Measurements from ENCODE around the gene KAZN.

Gene KAZN

GRCh38 chr1:14616632-14617396 lies 18.3 kb downstream of the KAZN start:
- no peaks in the 10 kb centered on the region for H3K9me3 ChIP-seq (ENCODE audit: control insufficient read depth, low read depth, low read length)
- no peaks in the 10 kb centered on the region for H3K27me3 ChIP-seq (ENCODE audit: control insufficient read depth, insufficient read depth, low read length)
- no peak overlapping the region for H3K27ac ChIP-seq (ENCODE audit: low read length)
- peaks cover 4% of the 10 kb centered on the region for H3K4me1 ChIP-seq (ENCODE audit: control insufficient read depth, low read depth, low read length)
- no peaks in the 10 kb centered on the region for H3K36me3 ChIP-seq (ENCODE audit: control insufficient read depth, low read depth, low read length)
- no peak overlapping the region for H3K9ac ChIP-seq (ENCODE audit: low read length)
- H3K4me3 ChIP-seq (ENCODE audit: low read length) = no peak overlapping the region

DNA sequence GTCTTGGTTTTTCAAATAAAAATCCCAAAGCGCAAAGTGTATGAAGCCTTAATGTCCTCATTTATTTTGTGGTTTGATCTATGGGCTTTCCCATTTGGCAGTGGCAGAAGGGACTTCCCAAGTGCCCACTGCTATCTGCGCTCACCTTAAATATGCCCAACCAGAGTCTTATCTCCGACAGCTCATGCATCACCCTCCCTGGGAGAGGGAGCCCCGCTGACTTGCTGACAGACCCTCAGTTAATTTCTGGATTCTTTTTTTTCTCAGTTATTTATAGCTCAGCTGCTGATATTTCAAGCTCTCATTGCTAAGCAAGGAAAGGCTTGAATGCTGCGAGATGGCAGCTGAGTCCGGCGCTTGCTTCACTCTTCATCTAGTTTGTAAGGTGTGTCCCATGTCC lies 19.3 kb downstream of the KAZN start:
- no peak overlapping the region for H3K4me3 ChIP-seq (ENCODE audit: low read length)
- no peak overlapping the region for H3K9ac ChIP-seq (ENCODE audit: low read length)
- H3K36me3 ChIP-seq (ENCODE audit: control insufficient read depth, low read depth, low read length) = no peaks in the 10 kb centered on the region
- no peaks in the 10 kb centered on the region for H3K27me3 ChIP-seq (ENCODE audit: control insufficient read depth, insufficient read depth, low read length)
- H3K27ac ChIP-seq (ENCODE audit: low read length) = no peak overlapping the region
- H3K4me1 ChIP-seq (ENCODE audit: control insufficient read depth, low read depth, low read length) = peaks cover 4% of the 10 kb centered on the region
- H3K9me3 ChIP-seq (ENCODE audit: control insufficient read depth, low read depth, low read length) = no peaks in the 10 kb centered on the region

DNA sequence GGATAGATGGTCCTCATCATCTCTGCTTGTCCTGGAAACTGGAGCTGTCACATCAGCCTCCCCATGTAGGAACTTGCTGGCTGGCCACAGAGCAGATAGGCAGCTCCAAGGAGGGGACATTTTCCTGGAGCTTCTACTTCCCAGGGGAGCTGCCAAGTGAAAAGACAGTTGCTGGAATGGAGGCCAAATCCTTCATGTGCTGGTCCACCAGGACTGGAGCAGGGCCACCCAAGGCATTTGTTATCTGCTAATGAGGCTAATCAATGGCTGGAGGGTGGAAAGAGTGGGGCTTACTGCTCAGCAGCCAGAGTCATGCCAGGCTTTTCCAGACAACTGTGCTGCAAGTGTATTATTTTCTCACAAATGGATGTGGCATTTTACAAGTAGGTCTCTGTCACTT lies 22.5 kb downstream of the KAZN start:
- Histone ChIP-seq H3K27me3 (ENCODE audit: control insufficient read depth, insufficient read depth, low read length) (no peaks in the 10 kb centered on the region), H3K27ac (ENCODE audit: low read length) (no peak overlapping the region), H3K4me3 (ENCODE audit: low read length) (no peak overlapping the region), H3K9me3 (ENCODE audit: control insufficient read depth, low read depth, low read length) (no peaks in the 10 kb centered on the region), H3K4me1 (ENCODE audit: control insufficient read depth, low read depth, low read length) (peaks cover 17% of the 10 kb centered on the region), H3K36me3 (ENCODE audit: control insufficient read depth, low read depth, low read length) (no peaks in the 10 kb centered on the region), H3K9ac (ENCODE audit: low read length) (no peak overlapping the region)

- Histone ChIP-seq H3K27me3 (ENCODE audit: control insufficient read depth, insufficient read depth, low read length) (no peaks in the 10 kb centered on the region), H3K4me3 (ENCODE audit: low read length) (no peak overlapping the region), H3K27ac (ENCODE audit: low read length) (no peak overlapping the region), H3K9me3 (ENCODE audit: control insufficient read depth, low read depth, low read length) (no peaks in the 10 kb centered on the region), H3K4me1 (ENCODE audit: control insufficient read depth, low read depth, low read length) (peaks cover 16% of the 10 kb centered on the region), H3K9ac (ENCODE audit: low read length) (no peak overlapping the region), H3K36me3 (ENCODE audit: control insufficient read depth, low read depth, low read length) (no peaks in the 10 kb centered on the region)
Measured at GRCh38 chr1:14623090-14623489, 24.6 kb downstream of the KAZN start.

DNA sequence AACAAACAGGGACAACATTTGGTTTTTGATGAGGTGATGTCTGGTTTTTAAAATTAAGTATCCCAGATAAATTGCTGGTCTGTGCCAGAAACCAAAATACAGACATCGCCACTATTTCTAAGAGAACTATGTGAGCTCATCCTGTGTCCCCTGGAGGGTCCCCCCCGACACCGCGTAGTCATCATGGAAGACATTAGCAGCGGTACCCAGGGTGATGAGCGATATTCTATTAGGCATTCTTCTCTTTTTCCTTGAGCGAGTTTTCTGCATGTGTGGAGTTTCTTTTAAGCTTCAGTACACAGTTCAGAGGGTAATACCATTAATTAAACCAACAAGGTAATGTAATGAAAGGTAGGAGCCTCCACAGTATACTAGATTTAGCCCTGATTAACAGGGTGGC lies 26.5 kb downstream of the KAZN start:
- Histone ChIP-seq H3K4me3 (ENCODE audit: low read length) (no peak overlapping the region), H3K4me1 (ENCODE audit: control insufficient read depth, low read depth, low read length) (peaks cover 16% of the 10 kb centered on the region), H3K27me3 (ENCODE audit: control insufficient read depth, insufficient read depth, low read length) (no peaks in the 10 kb centered on the region), H3K9ac (ENCODE audit: low read length) (no peak overlapping the region), H3K27ac (ENCODE audit: low read length) (no peak overlapping the region), H3K36me3 (ENCODE audit: control insufficient read depth, low read depth, low read length) (no peaks in the 10 kb centered on the region), H3K9me3 (ENCODE audit: control insufficient read depth, low read depth, low read length) (no peaks in the 10 kb centered on the region)

DNA sequence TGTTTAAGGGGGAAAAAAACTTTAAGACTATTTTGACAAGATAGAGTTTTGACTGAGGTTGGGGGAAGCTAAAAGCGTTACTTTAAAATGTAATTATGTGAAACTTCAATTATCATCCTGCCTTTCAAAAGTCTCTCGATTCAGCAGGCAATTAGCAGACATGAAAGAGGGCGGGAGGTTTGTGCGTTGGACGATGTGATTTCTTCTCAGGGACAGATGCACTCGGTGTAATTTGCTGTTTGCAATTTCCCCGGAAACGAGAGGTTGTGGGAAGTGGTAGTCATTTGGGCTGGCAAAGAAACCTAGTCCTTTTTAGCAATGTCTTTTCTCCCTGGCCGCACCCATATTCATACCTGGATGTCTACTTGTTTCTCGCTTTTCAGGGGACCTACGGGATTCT lies 27.1 kb downstream of the KAZN start:
- no peaks in the 10 kb centered on the region for H3K36me3 ChIP-seq (ENCODE audit: control insufficient read depth, low read depth, low read length)
- H3K4me3 ChIP-seq (ENCODE audit: low read length) = no peak overlapping the region
- peaks cover 16% of the 10 kb centered on the region for H3K4me1 ChIP-seq (ENCODE audit: control insufficient read depth, low read depth, low read length)
- H3K27me3 ChIP-seq (ENCODE audit: control insufficient read depth, insufficient read depth, low read length) = no peaks in the 10 kb centered on the region
- H3K27ac ChIP-seq (ENCODE audit: low read length) = no peak overlapping the region
- no peaks in the 10 kb centered on the region for H3K9me3 ChIP-seq (ENCODE audit: control insufficient read depth, low read depth, low read length)
- H3K9ac ChIP-seq (ENCODE audit: low read length) = no peak overlapping the region

DNA sequence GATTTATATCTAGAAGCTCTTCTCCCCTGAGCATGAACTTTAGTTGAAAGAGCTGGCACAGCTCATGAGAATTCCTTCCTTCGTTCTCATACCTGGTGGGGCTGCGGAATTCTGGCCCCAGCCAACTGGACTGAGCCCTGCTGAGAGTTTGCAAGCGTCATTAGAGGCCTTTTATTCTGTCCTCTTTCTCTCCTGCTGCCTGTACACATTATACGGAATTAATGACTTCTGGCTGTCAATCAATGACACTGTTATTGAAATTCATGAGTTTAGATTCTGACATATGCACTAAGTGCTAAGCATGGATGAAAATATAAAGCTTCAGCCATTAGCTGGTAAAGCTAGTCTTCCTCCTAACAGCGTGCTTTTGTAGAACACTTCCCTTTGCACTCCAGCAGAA lies 27.5 kb downstream of the KAZN start:
- no peaks in the 10 kb centered on the region for H3K9me3 ChIP-seq (ENCODE audit: control insufficient read depth, low read depth, low read length)
- H3K4me1 ChIP-seq (ENCODE audit: control insufficient read depth, low read depth, low read length) = peaks cover 16% of the 10 kb centered on the region
- H3K4me3 ChIP-seq (ENCODE audit: low read length) = no peak overlapping the region
- H3K27ac ChIP-seq (ENCODE audit: low read length) = no peak overlapping the region
- no peaks in the 10 kb centered on the region for H3K27me3 ChIP-seq (ENCODE audit: control insufficient read depth, insufficient read depth, low read length)
- H3K9ac ChIP-seq (ENCODE audit: low read length) = no peak overlapping the region
- H3K36me3 ChIP-seq (ENCODE audit: control insufficient read depth, low read depth, low read length) = no peaks in the 10 kb centered on the region

DNA sequence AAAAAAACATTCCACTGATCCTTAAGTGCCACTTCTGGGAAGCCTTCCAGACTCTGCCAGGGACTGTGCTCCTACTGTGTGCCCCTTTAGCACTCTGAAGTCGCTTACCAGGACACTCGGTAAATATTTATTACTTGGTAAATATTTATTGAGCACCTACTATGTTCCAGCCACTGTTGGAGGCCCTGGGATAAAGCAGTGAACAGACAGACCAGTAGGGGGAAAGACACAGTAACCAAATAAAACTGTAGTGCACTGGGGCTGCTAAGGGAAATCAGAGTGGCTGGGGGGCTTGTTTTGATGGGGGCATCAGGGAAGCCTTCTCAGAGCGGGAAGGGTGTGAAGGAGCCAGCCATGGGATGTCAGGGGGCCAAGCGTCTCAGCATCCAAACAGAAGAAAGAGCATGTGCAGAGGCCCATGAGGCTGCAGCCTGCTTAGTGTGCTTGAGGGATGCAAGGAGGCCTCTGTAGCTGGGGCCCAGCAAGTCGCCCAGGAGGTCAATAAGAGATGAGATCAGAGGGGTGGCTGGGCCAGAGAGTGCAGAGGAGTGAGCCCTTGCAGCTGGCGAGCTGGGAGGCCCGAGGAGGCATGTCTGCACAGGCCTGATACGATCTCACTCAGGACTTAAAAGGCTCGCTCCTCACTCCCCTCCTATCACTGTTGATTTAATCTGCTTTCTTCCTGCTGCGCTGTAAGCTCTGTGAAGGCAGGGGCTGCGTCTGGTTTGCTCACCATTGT lies 28.6 kb downstream of the KAZN start:
- H3K36me3 ChIP-seq (ENCODE audit: control insufficient read depth, low read depth, low read length) = no peaks in the 10 kb centered on the region
- H3K27ac ChIP-seq (ENCODE audit: low read length) = no peak overlapping the region
- no peak overlapping the region for H3K9ac ChIP-seq (ENCODE audit: low read length)
- peaks cover 16% of the 10 kb centered on the region for H3K4me1 ChIP-seq (ENCODE audit: control insufficient read depth, low read depth, low read length)
- no peaks in the 10 kb centered on the region for H3K27me3 ChIP-seq (ENCODE audit: control insufficient read depth, insufficient read depth, low read length)
- H3K4me3 ChIP-seq (ENCODE audit: low read length) = no peak overlapping the region
- no peaks in the 10 kb centered on the region for H3K9me3 ChIP-seq (ENCODE audit: control insufficient read depth, low read depth, low read length)

GRCh38 chr1:14627608-14628489 lies 29.4 kb downstream of the KAZN start:
- H3K36me3 ChIP-seq (ENCODE audit: control insufficient read depth, low read depth, low read length) = no peaks in the 10 kb centered on the region
- no peak overlapping the region for H3K27ac ChIP-seq (ENCODE audit: low read length)
- H3K4me3 ChIP-seq (ENCODE audit: low read length) = no peak overlapping the region
- no peaks in the 10 kb centered on the region for H3K27me3 ChIP-seq (ENCODE audit: control insufficient read depth, insufficient read depth, low read length)
- H3K4me1 ChIP-seq (ENCODE audit: control insufficient read depth, low read depth, low read length) = peaks cover 16% of the 10 kb centered on the region
- H3K9me3 ChIP-seq (ENCODE audit: control insufficient read depth, low read depth, low read length) = no peaks in the 10 kb centered on the region
- H3K9ac ChIP-seq (ENCODE audit: low read length) = no peak overlapping the region

- Histone ChIP-seq H3K4me3 (ENCODE audit: low read length) (no peak overlapping the region), H3K27me3 (ENCODE audit: control insufficient read depth, insufficient read depth, low read length) (no peaks in the 10 kb centered on the region), H3K9ac (ENCODE audit: low read length) (no peak overlapping the region), H3K27ac (ENCODE audit: low read length) (no peak overlapping the region), H3K9me3 (ENCODE audit: control insufficient read depth, low read depth, low read length) (no peaks in the 10 kb centered on the region), H3K36me3 (ENCODE audit: control insufficient read depth, low read depth, low read length) (no peaks in the 10 kb centered on the region), H3K4me1 (ENCODE audit: control insufficient read depth, low read depth, low read length) (peaks cover 16% of the 10 kb centered on the region)
Measured at GRCh38 chr1:14629363-14630014, 31.0 kb downstream of the KAZN start.

DNA sequence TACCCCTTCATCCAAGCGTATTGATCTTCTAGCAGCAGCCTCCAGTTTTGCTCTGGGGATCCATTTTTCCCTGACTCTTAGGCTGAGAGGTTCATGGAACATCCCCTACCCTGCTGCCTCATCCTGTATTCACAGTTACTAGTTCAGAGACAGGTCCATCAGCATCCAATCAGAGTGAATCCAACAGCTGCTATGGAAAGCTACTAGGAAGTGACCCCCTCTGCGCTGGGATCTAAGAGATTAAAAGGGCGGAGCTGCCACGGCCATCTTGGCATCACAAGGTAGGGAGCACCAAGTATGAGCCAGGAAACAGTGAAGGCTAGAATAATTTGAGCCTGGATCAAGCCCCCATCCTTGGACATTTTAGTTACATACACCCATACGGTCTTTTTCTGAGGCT lies 32.5 kb downstream of the KAZN start:
- H3K9me3 ChIP-seq (ENCODE audit: control insufficient read depth, low read depth, low read length) = no peaks in the 10 kb centered on the region
- no peak overlapping the region for H3K27ac ChIP-seq (ENCODE audit: low read length)
- no peak overlapping the region for H3K4me3 ChIP-seq (ENCODE audit: low read length)
- H3K27me3 ChIP-seq (ENCODE audit: control insufficient read depth, insufficient read depth, low read length) = no peaks in the 10 kb centered on the region
- no peaks in the 10 kb centered on the region for H3K36me3 ChIP-seq (ENCODE audit: control insufficient read depth, low read depth, low read length)
- no peak overlapping the region for H3K9ac ChIP-seq (ENCODE audit: low read length)
- H3K4me1 ChIP-seq (ENCODE audit: control insufficient read depth, low read depth, low read length) = peaks cover 3% of the 10 kb centered on the region

All from iPS-18a (cell line).